Esophagus mucosa (tissue), 1 donor: ENCODE results near the gene PAX2. TPM values are rescaled to one million over a fixed set of nuclear protein-coding genes. Genes with fewer than 3 reads are reported as not detected.

Experiments used
- ATAC-seq: fragments of 200-7000 bp; cut with Tn5 transposase; one replicate; pipeline ENCODE4 v1.9.1; 2020
- total RNA-seq: library from RNA; stranded (reverse); gene quantifications from one replicate; pipeline ENCODE4 v1.2.4, GENCODE V29; 2023
- donor health status: DM: yes; HTN: yes; CAD: no.

PAX2 gene
- total RNA-seq, 1 donor from 2014 or later: not detected

DNA sequence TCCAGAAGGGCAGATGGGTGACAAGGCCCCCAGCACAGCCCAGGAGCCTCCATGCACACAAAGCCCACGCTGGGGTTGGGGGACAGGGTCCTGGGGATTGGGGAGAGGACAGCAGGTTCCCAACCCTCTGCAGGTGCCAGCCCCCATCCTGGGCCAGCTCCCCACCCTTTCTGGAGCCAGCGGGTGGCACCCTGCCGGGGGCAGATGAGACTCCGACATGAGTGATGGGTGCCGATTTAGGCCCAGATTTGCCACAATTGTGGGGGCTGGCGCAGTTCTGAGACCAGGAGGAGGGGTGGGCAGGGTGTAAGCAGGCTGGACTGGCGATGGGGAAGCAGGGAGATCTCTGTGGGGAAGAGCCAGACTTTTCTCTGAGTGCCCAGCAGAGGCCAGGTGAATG, 118.1 kb downstream of the PAX2 start:
- ATAC-seq: no peak

DNA sequence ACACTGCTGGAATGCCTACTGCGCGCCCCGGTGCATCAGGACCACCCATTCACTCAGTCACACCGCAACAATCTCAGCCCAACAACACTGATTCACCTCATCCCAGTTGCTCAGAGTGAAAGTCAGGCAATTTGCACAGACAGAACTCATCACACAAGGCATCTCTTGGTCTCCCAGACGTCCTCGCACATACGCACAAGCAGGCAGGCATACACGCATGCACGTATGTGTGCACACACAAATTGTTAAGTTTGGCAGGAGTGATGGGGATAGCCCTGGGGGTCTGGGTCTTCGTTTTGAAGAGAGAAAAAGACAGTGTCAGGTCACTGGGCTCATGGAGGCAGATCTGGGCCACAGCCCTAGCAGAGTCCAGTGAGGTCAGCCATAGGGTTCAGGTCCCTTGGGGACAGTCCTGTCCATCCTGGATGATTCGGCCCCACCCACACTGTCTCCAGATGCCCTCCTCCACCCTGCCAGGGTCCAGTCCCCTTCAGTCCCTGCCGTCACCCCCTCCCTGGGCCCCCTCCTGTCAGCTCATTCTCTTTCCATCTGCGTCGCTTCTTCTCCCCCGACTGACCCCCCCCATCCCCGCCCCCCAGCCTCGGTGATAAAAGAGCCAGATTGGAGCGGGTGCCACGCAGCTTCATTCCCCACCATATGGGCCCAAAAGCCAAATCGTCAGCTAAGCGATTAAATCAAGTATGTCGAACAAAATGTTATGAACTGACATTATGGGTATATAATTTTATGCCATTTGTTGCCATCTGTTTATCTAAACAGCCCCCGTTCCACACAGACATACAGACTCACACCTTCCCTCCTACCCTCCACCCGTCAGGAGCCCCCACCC, 118.9 kb downstream of the PAX2 start:
- ATAC-seq: no peak

DNA sequence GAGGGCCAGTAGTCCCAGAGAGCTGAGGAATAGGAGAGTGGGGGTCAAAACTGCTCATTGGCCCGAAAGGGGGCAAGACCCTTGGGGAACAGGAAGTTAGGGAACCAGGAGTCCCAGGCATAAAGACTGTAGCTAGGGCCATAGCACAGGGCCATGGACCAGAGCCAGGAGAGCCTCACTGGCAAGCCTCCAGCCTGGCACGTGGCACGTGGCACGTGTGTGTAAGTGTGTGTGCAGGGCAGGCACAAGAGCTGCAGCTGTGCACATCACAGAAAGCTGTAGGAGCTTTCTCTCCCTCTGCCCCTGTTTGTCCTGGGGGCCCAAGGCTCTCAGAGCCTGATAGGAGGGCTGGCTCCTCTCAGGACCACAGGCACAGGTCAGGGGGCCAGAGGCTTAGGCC, 119.6 kb downstream of the PAX2 start:
- ATAC-seq: no peak

DNA sequence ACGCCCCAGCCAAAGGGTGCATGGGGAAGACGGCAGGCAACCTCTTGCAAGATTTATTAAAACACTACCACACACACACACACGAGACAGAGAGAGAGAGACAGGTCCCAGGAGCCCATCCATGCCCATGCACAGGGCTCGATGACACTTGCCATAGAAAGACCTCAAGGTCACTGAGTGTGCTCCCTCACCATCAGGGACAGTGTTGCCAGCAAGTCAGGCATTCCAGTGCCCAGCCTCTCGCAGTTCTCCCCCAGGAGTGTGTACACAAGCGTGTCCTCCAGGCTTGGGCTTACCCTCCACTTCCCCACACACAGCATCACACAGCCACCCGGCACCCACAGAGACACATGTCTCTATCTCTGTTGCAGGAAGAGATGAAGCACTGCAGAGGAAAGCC, 120.6 kb downstream of the PAX2 start:
- ATAC-seq: no peak

DNA sequence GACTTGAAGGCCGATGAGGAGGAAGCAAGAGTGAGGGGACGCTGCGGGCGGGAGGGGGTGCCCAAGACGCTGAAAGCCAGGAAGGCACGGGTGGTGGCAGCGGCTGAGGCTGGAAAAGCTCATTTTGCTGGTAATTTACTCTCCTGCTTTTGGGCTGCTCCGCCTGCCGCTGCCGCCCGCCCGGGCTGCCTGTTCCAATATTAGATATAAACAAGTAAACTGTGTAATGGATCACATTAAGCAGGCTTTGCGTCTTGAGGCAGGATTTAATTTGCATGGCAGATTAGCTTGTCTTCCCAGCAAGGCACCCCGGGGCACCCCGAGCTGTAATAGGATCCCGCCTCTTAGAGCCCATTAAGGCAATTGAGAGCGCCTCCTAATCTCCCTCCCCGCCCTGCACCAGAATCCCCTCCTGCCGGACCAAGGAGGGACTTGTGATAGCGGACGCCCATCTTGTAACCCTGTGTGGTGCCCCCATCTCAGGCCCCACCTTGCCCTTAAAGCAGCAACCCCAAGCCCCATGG, 121.3 kb downstream of the PAX2 start:
- ATAC-seq: no peak

DNA sequence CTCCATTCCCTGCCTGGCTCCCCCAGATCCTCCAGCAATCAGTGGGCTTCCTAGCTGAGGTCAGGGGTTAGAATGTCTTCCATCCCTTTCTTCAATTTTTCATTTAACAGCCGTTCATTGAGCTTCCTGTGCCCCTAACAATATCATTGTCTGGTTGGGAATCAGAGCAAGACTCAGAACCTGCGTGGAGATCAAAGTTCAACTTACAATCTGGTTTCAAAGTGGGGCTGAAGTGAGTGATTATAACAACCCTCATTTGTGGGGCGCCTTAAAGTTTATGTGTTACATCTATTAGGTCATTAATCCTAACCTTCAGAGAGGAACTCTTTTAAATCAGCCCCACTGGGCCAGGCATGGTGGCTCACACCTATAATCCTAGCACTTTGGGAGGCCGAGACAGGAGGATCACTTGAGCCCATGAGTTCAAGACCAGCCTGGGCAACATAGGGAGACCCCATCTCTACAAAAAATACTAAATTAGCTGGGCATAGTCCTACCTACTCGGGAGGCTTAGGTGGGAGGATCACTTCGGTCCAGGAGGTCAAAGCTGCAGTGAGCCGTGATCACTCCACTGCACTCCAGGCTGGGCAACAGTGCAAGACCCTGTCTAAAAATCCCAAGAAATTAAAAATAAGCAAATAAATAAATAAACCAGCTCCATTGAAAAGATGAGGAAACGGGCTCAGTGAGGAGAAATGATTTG, 122.0 kb downstream of the PAX2 start:
- no peak for ATAC-seq

DNA sequence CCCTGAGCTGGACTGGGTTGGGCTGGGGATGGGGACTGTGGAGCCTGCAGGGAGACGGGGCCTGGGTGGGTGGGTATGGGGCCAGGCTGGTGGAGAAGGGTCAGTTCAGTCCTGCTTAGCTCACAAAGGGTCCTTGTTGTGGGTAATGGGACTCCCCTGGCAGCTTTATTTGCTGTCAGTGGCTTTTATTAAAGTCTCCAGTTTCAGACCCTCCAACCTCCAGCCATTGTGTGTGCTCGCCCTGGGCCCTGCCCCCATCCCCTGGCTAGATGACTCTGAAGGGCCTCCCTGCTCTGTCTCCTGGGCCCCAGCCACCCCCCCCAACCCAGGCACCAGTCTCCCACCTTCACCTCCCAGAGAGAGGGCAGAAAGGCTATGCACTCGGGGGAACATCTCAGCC, 123.0 kb downstream of the PAX2 start:
- no peak for ATAC-seq

DNA sequence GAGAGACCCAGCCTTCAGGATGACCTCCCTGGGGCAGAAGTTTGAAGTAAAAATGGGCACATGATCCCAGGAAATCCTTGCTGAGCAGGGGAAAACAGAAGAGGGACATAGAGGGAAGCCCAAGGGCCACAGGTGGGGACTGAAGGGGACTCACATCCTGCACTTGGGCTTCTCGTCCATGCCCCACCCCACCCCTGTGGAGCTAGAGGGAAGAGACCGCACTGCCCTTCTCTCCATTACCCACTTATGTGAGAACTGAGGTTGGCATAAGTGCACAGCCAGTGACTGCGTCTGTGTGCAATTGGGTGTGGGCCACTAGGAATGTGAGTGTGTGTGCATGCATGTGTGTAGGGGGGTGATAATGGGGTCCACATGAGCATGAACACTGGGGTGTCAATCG, 124.0 kb downstream of the PAX2 start:
- ATAC-seq: no peak

DNA sequence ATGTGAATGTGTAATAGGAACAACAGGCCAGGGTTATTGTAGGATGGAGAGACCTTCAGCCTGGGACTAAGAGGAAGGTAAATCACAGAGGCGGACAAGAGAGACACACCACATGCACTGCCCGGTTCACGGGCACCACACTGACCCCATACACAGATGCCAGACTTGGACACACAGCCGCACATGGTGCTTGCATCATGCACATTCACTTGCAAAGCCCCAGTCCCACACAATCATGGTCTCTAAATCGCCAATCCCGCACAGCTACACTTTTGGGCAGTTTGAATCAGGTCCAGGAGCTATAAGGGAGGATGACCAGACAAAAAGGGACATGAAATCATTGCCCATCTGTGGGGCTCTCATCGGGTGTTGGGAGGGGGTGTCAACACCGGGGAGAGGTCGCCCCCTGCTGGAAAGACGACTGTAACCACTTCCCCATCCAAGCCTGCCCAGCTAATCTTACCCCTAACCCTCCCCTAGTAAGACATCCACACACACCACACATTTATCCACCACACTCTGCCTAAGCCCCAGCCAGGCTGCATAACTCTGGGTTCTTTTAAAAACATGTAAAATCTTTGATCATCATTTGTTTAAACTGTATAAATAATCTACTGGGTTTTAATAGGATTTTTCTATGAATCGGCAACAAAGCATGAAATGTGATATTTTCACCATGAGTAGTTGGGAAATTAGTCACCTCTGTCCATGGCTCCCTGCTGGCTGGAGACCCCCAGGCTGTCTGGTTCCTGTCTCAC, 126.8 kb downstream of the PAX2 start:
- no peak for ATAC-seq

DNA sequence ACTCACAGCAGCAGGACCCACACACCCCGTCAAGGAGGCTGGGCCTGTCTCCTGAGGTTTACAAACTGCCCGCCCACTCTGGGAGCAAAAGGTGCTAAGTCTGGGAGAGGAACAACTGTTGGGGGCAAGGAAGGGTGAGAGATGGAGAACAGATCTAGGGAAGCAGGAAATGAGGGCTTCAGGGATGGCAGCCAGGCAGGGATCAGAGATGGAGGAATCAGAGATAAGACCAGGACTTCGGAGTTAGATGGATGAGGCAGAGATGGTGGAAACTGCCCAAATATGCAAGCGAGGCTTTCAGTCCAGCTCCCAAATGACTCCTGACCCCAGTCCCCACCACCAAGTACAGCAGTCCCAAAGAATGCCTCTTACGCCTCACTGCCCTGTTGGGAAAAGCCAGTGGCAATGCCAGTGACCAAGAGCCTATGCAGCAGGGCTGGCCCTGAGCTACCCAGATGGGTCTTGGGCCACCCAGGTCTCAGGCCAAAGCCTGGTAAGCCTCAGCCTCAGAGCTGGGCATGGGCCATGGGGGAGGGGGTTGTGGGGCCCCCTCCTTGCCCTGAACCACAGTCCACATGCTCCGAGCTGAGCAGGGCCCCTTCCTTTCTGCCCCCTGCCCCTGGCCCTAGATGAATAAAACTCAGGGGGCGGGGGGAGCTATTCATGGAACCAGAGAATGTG, 127.9 kb downstream of the PAX2 start:
- ATAC-seq: no peak

DNA sequence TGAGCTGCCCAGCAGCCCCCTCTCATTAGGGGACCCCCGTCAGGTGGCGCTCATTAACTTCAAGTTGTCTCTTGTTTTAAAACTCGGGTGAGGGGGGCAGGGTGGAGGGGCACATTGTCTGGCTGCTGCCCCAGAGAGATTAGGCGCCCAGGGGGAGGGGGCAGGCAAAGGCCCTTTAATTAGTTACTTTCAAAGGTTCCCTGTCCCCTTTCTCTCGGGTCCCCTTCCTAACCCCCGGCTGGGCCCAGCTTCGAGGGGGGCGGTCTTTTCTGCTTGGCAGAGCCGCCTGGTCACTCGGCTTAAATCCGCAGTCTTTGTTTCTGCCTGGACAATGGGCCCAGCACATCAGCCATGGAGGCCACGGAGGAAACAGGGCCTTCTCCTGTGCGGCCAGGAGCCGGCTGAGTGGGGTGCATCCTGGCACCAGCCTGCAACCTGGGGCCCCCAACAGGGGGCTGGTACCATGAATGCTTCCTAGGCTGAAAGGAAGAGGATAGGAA, 128.5 kb downstream of the PAX2 start:
- ATAC-seq: no peak

DNA sequence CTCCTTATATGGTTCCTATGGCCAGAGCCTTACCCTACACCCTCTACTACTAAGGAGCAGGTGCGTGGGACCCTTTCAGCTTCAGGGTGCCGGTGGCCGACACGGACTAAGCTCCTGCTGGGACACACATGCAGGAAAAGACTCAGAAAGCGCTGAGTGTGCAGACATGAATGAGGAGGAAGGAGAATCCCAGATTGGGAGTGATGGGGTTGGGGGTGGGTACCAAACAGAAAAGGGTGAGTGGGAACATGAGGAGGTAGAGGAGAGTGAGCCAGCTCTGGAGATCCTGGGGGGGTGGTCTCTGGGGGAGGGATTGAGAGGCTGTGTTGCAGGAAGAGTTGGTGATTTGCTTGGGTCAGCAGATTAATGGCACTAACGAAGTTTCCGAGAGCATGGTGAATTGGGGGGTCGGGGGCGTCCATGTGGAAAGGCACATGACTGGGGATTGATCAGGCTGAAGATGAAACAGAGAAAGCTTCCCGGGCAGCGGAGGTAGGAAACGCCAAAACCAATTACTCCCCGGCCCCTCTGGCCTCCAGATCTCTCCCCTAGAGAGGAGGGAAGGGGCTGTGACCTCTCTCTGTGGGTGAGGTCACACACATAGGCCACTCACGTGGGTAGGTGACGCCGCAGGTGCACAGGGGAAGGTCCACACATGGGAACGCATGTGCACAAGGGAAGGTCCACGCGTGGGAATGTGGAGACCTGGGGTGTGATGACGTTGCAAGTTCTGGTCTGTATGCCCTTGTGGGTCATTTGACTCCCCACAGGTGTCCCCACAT, 129.5 kb downstream of the PAX2 start:
- no peak for ATAC-seq

DNA sequence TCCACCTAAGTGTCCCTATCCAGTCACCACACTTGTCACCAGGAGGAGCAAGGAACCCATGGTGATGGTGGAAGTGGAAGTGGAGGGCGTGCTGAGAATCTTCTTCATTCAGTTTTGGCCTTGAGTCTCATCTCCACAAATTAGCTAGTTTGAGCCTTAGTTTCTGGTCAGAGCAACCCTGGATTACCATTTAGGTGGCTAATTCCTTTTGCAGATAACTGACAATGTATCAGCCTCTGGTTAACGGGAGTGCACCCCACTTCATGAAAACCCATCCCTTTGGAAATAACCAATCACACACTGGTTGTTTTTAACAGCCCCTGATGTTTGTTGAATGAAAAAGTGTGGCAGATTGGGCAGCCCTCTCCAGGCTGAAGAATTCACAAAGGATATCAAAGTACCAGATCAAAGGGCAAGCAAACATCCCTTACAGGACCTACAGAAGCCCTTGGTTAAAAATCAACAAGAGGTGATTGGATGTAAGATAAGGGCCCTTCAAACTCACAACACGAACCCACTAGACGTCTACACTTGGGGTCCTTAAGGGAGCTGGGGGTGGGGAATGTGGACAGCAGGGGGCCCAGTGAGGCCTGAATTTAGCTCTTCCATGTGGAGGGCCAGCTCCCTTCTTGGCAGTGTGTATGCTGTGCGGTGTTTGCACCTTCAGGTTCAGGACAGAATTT, 130.2 kb downstream of the PAX2 start:
- no peak for ATAC-seq

DNA sequence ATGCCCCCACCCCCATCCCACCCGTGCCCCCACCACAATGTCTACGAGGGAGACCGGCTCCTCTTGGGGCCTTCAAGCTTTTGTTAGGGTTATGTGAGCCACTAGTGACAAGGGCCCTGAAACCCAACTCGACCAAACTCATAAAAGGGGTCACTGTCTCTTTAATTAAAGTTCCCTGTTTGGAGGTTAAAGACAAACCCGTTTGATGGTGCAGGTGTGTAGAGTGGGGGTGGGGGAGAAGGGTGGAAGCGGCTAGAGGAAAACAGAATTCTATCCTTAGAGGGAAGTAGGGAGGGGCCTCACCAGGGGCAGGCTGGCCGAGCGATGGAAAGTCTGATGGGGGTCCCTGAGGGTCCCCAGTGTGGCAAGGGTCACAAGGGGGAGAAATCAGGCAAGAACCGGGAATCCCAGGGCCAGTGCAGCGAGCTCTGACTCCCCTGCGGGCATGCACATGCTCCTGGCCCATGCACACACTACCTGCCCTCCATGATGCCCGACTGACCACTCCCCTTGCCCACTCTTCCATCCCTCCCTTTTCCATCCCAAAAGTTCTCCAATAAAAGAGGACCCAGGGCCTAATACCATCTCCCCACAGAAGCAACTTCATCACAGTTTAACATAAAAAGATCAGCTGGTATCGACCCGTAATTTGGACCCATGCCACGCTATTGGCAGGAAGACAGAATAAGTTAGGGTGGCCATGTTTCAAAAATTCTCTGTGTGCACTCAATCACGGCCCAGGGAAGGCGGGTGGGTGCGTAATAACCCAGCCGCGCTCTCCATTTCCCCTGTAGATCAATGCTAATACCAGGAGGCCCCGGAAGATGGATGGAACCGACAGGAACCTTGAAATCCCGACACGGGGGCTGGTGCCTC, 131.4 kb downstream of the PAX2 start:
- ATAC-seq: no peak

DNA sequence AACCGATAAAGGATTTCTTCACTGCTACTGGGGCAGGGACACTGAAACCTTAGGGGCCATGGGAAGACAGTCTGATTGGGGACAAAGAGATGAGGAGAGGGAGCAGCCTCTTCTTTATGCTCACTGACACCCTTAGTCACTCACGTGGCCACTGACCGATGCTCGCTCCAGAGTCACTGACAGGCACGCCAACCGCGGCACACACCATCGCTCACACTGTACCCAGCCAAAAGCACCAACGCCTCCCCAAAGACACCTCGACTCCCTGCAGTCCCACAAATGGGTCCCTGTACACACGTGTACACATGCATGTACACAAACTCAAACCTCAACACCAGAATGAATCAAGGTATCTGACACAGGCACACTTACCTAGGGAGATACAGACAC, 132.1 kb downstream of the PAX2 start:
- ATAC-seq: no peak

DNA sequence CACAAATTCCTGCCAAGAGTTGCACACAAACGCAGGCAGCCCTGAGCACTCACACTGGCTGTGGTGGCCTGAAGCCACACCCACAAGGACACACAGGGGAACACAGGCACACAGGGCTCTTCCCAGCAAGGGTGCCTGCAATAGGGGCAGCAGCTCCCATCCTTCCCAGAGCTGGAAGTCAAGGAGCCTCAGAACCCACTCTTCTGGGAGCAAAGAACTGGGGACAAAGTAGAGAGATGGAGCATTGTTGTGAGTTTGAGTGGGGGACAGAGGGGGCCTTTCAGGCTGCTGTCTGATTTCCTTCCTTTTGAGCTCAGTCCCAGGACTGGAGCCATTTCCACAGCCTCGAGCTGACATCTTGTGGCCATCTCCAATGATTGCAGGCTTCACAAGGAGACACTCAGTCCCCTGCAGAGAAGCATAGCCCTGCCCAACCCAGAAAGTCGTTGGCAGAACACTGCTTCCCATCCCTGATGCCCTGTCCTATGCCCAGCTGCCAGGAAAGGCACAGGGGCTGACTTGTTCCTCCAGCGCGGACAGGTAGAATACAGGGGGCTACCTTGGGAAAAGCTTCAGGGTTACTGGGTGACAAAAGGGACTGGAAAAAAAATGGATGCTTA, 133.0 kb downstream of the PAX2 start:
- peak; percentile 76 for ATAC-seq
